22Rv1 (cell line): ENCODE measurements around the gene VASH2.

Experiments used
- CTCF ChIP-seq: fragments of 450-650 bp; IDR thresholded peaks from 2 replicates; pipeline ENCODE4 v1.5.1; 2017; ENCODE audit warnings: mild to moderate bottlenecking
- ZFX ChIP-seq: fragments of 450-650 bp; IDR thresholded peaks from 2 replicates; pipeline ENCODE4 v1.6.1; 2017; ENCODE audit warnings: antibody characterized with exemption, borderline replicate concordance

GRCh38 chr1:212977781-212978645 is 27.7 kb downstream of the VASH2 start:
- TF ChIP-seq CTCF (no peak), ZFX (no peak)
